AG09319 (cell line): ENCODE measurements around the gene SOCS1.

Source experiments
- DNase-seq: peaks from one replicate; pipeline ENCODE4 v3.0.0-alpha.2; 2010; ENCODE audit warnings: low read depth; ENCODE audit errors: extremely low read depth
- CTCF ChIP-seq: IDR thresholded peaks from 2 replicates; pipeline ENCODE4 v1.5.1; 2011; ENCODE audit warnings: low read depth, mild to moderate bottlenecking, inconsistent platforms, low read length, moderate library complexity

Gene SOCS1

GRCh38 chr16:11234884-11235702, 20.9 kb downstream of the SOCS1 start:
- TF ChIP-seq CTCF, result no peak
- DNase-seq, result no peak

- no peak for DNase-seq
- TF ChIP-seq CTCF, result no peak
These were observed 22.2 kb downstream of the SOCS1 start for GRCh38 chr16:11233727-11234376.

DNA sequence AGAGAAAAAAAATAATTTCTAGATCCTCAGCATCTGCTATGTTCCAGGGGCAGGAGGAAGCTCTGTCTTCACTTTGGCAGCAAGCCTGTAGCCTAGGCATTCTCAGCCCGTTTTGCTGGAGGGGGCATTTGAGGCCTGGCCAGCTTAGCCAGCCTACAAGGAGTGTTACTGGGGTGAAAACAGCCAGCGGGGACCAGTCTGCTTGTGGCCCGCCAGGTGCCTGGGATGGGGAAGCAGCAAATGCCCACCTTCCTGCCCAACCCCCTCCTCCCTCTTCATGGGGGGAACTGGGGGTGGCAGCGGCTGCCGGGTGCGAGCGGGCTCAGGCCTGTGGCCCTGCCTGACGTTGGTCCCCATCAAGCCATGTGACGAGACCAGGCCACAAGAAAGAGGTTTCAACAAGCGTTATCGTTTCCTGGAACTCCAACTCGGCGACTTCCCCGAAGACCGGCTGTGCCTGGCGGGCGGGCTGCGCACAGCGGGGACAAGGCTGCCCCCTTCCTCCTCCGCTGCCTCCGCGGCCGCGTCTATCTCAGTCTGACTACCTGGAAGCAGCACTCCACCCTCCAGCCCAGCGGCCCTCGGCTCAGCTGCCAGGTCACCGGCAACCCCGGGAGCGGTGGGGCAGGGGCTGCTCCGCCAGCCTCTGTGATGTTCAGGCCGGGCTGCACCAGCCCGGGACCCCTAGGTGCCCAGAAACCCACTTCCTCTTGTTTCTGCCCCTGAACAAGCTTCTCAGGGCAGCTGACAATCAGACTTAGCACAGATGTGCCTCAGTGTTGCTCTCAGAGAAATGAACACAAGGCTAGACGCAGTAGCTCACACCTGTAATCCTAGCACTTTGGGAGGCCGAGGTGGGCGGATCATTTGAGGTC, 22.9 kb downstream of the SOCS1 start:
- no peak for TF ChIP-seq CTCF
- DNase-seq, result no peak

- TF ChIP-seq CTCF, result no peak
- DNase-seq, result no peak
These were observed 23.6 kb downstream of the SOCS1 start for GRCh38 chr16:11232302-11232851.

- no peak for DNase-seq
- TF ChIP-seq CTCF, result no peak
These were observed 24.5 kb downstream of the SOCS1 start for GRCh38 chr16:11231367-11231970.

- TF ChIP-seq CTCF, result no peak
- no peak for DNase-seq
These were observed 26.1 kb downstream of the SOCS1 start for GRCh38 chr16:11229906-11230305.
